Coronary artery (tissue), 2 donors: Measurements from ENCODE around the gene WNT5B.

Source experiments
- DNase-seq: peaks from one replicate; pipeline ENCODE4 v3.0.0-alpha.2; 2017; ENCODE audit warnings: low spot score
- H3K27ac ChIP-seq, 2 donors: fragments of 200-600 bp; sonication (generic); one replicate each; pipeline ENCODE4 v1.5.1; 2016 to 2019
- H3K4me3 ChIP-seq: fragments of 200-600 bp; sonication (generic); 2 replicates; pipeline ENCODE4 v1.5.1; 2016; ENCODE audit warnings: mild to moderate bottlenecking, moderate library complexity
- TF ChIP-seq, protein P1 (sequence below): fragments of 200-600 bp; sonication (generic); IDR thresholded peaks from one replicate; pipeline ENCODE4 v1.5.1; 2019; ENCODE audit warnings: antibody characterized with exemption

WNT5B gene

DNA sequence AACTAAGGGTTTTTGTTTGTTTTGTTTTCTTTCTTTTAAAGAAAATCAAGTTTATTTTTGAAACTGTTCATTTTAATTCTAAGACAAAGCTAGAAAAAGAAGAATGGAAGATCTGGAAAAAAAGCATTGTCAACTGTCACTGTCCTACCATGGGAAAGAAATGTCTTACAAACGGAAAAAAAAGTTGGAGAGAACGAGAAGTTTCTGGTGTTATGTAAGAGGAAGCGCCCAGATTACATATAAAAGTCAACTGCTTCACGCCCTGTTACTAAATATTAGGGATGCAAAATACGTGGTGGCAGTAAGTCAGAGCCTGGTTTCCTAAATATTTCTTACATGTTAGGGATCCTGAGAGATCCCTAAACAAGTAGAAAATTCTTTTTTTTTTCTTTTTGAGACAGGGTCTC, 20.3 kb upstream of the WNT5B start:
- Histone ChIP-seq H3K4me3 (no peak overlapping the region), H3K27ac (peak overlapping the region in 1 of 2 donors; percentile 27)
- TF ChIP-seq, protein P1, sequence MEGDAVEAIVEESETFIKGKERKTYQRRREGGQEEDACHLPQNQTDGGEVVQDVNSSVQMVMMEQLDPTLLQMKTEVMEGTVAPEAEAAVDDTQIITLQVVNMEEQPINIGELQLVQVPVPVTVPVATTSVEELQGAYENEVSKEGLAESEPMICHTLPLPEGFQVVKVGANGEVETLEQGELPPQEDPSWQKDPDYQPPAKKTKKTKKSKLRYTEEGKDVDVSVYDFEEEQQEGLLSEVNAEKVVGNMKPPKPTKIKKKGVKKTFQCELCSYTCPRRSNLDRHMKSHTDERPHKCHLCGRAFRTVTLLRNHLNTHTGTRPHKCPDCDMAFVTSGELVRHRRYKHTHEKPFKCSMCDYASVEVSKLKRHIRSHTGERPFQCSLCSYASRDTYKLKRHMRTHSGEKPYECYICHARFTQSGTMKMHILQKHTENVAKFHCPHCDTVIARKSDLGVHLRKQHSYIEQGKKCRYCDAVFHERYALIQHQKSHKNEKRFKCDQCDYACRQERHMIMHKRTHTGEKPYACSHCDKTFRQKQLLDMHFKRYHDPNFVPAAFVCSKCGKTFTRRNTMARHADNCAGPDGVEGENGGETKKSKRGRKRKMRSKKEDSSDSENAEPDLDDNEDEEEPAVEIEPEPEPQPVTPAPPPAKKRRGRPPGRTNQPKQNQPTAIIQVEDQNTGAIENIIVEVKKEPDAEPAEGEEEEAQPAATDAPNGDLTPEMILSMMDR, result no peak
- DNase-seq, result no peak

DNA sequence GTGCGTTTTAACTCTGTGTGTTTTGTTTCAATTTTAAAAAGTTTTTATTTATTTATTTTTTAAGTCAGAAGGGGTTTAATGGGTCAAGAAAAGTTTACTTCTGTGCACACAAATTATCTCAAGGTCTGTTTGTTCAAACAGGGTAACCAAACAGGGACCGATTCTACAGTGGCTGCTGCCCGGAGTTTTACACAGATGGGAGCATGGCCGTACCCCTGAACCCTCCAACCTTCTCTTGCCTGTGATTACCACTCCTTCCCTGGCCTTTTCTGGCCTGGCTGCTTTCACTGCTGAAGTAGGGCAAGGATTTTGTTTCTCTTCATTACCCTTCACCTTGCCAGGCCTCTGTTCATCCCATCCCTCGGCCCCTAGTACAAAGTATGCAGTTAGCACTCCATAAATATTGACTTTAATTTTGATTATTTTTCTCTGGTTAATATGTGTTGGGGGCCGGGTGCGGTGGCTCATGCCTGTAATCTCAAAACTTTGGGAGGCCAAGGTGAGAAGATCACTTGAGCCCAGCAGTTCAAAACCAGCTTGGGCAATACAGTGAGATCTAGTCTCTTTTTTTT, 18.9 kb upstream of the WNT5B start:
- TF ChIP-seq, protein P1, result no peak
- H3K4me3 ChIP-seq, result no peak overlapping the region
- no peak for DNase-seq
- H3K27ac ChIP-seq, result no peak overlapping the region

DNA sequence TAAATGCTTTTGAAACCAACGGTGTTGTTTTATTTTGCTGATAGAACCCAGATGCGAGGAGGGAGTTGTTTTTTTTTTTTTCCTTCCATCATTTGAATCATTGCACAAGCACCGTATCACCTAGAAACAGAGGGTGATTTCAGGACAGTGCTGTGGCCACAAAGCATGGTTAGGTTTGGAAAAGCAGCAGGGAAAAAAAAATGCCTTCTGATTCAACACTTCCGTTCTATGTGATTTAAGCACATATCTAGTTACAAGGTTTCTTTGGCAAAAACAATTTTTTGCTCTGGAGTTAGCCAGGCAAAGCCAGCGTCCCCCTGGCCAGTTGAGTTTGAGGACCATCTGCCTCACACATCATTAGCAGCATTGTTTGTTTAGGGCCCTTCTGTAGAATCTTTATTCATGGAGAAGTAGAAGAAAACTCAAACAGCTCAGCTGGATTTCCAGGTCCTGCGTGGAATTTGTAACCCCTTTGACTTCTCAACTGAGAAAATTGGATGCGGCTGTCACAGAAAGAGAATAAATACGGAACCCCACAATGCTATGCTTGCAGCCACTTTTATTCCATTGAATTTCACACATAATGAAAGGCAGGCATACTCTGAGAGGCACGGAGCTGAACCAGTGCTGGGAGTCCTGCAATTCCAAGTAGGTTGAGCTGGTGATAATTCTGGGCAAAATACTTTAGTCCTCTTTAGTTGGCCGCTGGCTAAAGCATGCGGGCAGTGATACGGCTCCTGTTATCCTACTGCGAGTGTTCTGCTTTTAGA, 17.0 kb upstream of the WNT5B start:
- no peak for DNase-seq
- H3K27ac ChIP-seq, result peak overlapping the region in 1 of 2 donors; percentile 60
- TF ChIP-seq, protein P1, result no peak
- no peak overlapping the region for H3K4me3 ChIP-seq

DNA sequence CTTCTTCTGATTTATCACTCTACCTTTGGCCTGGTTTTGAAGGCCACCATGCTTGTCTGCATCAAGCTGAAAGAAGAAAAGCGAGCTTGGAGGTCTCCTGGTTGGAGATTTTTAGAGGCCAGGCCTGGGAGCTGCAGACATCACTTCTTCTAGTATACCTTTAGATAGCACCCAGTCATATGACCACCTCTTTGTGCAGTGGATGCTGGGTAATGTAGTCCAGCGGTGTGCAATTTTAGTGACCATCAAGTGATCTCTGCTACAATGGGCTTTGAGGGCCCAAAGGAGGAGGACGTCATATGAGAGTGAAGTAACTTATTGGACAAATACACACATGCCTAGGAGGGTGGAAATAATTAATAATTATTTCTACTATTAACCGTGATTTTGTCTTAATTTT, 15.2 kb upstream of the WNT5B start:
- Histone ChIP-seq H3K4me3 (no peak overlapping the region), H3K27ac (no peak overlapping the region)
- no peak for DNase-seq
- TF ChIP-seq, protein P1, result no peak

DNA sequence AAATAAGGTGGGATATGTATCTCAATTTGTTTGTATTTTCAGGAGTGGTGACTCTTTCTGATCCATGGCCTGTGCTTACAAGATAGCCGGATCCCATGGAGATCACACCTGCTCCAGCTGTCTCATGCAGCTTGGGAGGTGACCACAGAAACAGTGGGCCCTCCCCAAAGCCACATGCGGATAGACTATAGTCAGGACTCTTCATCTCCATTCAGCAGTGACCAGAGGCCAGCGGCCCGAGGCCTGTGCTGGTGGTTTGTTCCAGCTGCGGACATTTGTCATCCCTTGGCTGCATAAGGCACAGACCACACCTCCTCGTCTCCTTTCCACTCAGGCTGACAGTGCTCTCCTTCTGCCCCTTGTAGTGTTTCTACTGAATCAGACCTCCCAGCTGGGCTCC, 14.7 kb upstream of the WNT5B start:
- H3K27ac ChIP-seq, result no peak overlapping the region
- H3K4me3 ChIP-seq, result no peak overlapping the region
- TF ChIP-seq, protein P1, result no peak
- DNase-seq, result no peak

GRCh38 chr12:1616233-1617066, 12.6 kb upstream of the WNT5B start:
- no peak overlapping the region for H3K27ac ChIP-seq
- DNase-seq, result no peak
- no peak overlapping the region for H3K4me3 ChIP-seq
- TF ChIP-seq, protein P1, result no peak
